ENCODE results near the gene HOXD12.

The HOXD12 gene, protein sequence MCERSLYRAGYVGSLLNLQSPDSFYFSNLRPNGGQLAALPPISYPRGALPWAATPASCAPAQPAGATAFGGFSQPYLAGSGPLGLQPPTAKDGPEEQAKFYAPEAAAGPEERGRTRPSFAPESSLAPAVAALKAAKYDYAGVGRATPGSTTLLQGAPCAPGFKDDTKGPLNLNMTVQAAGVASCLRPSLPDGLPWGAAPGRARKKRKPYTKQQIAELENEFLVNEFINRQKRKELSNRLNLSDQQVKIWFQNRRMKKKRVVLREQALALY

DNA sequence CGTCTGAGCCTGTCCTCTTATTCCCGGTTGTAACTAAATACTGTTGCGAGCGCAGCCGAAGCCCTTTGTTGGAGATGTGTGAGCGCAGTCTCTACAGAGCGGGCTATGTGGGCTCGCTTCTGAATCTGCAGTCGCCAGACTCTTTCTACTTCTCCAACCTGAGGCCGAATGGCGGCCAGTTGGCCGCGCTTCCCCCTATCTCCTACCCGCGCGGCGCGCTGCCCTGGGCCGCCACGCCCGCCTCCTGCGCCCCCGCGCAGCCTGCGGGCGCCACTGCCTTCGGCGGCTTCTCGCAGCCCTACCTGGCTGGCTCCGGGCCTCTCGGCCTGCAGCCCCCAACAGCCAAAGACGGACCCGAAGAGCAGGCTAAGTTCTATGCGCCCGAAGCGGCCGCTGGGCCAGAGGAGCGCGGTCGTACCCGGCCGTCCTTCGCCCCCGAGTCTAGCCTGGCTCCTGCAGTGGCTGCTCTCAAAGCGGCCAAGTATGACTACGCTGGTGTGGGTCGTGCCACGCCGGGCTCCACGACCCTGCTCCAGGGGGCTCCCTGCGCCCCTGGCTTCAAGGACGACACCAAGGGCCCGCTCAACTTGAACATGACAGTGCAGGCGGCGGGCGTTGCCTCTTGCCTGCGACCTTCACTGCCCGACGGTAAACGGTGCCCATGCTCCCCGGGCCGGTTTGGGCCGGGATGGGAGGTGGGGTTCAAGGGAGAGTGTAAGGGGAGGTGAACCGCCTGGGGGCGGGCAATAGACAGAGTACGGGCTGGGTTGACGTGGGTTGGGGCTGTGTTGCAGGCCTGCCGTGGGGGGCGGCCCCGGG lies at the start of gene HOXD12:
TSS of gene HOXD12 (plus strand) at position 68 of the 819 bp plus-strand sequence. CDS start at position 75, 7 bp downstream.
- in situ Hi-C loops (cut with MboI; ENCODE audit: low sequenced_read_pairs): loop anchor here (25.0 kb wide), 1 partner anchor 738 kb away; no protein-coding TSS in a partner anchor

DNA sequence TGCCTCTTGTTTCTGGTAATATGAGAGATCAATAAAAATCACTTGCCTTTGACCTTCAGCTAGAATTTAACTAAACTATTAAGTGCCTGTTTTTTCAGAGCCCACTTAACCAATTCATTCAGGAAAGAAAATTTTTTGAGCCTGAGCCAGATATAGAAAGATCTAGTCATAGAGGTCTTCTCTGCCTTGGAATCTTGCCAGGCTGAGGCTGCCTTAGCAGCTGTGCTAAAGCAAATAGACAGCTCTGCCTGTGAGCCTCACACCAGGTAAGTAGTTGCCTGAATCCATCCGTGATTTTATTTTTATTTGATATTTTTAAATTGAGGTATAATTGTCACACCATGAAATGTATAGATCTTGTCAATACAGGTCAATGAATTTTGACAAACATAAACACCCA lies 43.2 kb upstream of the HOXD12 start:
- in situ Hi-C loops (cut with MboI; ENCODE audit: low sequenced_read_pairs): no loop called here

DNA sequence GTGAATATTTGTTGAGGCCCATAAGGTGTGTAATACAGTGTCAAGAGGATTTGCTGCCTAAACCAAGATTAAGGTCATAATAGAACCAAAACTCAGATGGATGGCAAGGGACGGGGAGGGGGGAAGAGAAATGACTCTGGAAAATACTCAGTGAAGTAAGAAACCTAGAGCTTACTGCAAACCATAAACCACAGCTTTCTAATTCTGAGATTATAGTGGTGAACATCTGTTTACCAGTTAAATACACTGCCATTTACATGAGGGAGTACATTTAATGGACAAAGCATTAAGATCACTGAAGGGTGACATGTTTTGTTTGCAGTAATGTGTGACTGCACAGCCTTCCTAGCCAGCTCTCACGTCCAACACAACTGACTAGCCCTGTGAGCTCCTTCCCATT lies 35.6 kb upstream of the HOXD12 start:
- in situ Hi-C loops (cut with MboI; ENCODE audit: low sequenced_read_pairs): no loop called here

- in situ Hi-C loops (cut with MboI; ENCODE audit: low sequenced_read_pairs): no loop called here
Observed at GRCh38 chr2:176066645-176067588, 32.7 kb upstream of the HOXD12 start.

DNA sequence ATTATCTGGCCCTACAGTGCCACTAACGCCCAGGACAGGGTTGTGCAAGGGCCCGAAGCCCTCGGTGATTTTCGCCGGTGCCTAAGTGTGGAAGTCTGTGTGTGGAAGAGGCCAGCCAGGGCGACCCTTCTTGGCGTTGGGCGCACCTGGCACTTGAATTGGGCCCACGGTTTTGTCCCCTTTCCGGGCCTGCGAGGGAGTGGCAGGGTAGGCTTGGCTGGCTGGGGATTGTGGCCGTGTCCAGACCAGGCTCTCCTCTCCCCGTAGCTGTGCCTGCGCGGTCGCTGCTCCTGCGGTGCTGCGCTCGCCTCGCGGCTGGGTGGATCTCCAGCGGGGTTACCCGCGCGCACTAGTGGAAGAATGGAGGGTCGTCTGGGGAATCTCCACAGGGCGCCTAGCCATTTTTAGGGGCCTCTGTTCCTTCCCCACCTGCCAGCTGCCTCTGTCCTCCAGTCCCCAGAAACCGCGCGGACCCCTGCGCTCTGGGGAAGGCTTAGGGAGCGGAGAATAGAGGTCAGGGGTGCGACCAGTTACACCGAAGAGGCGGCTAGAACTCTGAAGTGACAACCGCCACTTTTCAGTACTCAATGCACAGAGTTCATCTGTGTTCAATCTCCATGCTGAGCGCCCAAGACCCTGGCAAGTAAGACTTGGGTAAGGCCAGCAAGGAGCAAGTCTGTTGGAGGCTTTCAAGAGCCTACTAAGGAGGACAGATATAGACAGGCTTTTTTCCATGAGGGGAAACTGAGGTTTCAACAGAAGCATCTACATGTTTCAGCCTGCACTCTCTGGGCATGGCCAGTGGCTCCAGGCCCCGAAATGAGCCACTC lies 31.8 kb upstream of the HOXD12 start:
- in situ Hi-C loops (cut with MboI; ENCODE audit: low sequenced_read_pairs): no loop called here

DNA sequence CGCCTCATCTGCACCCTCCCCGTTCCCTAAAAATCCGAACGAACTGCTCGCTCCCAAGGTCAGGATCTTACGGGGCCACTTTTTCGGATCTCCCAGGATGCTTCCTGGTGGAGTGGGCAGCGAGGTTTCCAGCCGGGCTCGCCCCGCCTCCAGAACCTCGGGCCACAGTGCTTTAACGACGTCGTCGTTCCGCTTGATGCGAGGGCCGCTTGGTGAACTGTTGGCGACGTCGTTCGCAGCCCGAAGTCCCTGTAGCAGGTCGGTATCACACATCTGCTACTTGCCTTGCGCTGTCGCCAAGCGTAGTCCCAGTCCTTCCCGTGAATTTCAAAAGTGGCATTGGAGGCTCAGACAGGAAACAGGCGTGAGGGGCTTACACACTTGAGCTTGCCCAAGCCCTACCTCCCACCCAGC lies 31.2 kb upstream of the HOXD12 start:
- in situ Hi-C loops (cut with MboI; ENCODE audit: low sequenced_read_pairs): no loop called here

- in situ Hi-C loops (cut with MboI; ENCODE audit: low sequenced_read_pairs): no loop called here
Observed at GRCh38 chr2:176071330-176072291, 28.0 kb upstream of the HOXD12 start.

GRCh38 chr2:176072292-176072669 lies 27.3 kb upstream of the HOXD12 start:
- in situ Hi-C loops (cut with MboI; ENCODE audit: low sequenced_read_pairs): no loop called here

- in situ Hi-C loops (cut with MboI; ENCODE audit: low sequenced_read_pairs): no loop called here
Observed at GRCh38 chr2:176072951-176073904, 26.4 kb upstream of the HOXD12 start.

DNA sequence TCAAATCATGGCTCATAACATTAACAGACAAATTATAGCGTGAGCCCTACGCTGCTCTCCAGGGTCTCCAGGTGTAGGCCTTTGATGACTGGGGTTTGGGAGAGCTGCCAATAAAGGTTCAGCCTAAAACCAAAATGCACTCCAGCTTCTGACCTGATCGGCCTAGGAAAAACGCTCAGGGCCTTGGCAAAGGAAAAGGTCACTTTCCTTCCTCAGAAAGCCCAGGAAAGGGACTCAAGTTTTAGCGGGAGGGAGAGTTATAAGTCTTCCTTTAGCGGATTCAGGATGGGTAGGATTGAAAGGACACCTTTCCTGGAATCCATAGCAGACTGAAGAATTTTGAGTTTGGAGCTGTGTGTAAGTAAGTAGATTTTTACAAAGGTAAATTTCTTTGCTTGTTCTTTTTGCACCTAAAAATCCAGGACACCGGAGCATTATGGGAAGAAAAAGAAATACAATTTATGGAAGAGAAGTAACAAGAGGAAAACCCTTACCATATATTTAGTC lies 24.6 kb upstream of the HOXD12 start:
- in situ Hi-C loops (cut with MboI; ENCODE audit: low sequenced_read_pairs): loop anchor here (25.0 kb wide), 1 partner anchor 713 kb away; no protein-coding TSS in a partner anchor

GRCh38 chr2:176075481-176075880 lies 24.1 kb upstream of the HOXD12 start:
- in situ Hi-C loops (cut with MboI; ENCODE audit: low sequenced_read_pairs): loop anchor here (25.0 kb wide), 1 partner anchor 713 kb away; no protein-coding TSS in a partner anchor

GRCh38 chr2:176076063-176076462 lies 23.5 kb upstream of the HOXD12 start:
- in situ Hi-C loops (cut with MboI; ENCODE audit: low sequenced_read_pairs): loop anchor here (25.0 kb wide), 1 partner anchor 714 kb away; no protein-coding TSS in a partner anchor

GRCh38 chr2:176076796-176077195 lies 22.8 kb upstream of the HOXD12 start:
- in situ Hi-C loops (cut with MboI; ENCODE audit: low sequenced_read_pairs): loop anchor here (25.0 kb wide), 1 partner anchor 714 kb away; no protein-coding TSS in a partner anchor

DNA sequence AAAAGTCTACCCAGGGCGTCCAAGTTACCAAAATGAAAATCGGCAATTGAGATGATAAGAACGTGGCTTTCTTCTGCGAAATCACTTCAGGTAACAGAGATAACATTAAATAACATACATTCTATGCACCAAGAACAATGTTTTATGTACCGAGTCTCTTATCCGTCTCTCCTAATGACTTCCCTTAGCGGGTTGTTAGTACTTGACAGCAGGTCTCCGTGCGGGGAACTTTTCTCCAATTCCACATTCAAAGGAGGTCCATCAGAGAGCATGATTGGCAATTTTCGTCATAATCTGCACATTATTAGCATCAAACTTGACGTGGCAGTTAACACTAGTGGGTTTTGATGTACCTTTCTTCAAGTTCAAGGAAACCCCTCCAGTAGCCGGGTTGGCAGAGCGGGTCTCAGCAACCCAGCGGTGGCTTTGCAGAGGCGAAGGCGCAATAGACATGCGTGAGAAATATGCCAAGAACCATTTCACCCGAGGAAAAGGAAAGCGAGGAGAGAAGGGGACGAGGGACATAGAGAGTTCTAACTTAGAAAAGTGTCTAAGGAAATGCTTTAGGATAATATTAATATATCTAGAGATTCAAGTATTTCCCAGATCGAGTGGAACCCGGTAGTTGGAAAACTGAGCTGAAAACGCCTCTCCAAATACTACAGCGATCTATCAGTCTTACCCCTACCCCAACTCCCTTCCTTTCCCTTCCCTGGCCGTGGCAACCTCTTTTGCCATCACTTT lies 20.9 kb upstream of the HOXD12 start:
- in situ Hi-C loops (cut with MboI; ENCODE audit: low sequenced_read_pairs): loop anchor here (25.0 kb wide), 1 partner anchor 716 kb away; no protein-coding TSS in a partner anchor

DNA sequence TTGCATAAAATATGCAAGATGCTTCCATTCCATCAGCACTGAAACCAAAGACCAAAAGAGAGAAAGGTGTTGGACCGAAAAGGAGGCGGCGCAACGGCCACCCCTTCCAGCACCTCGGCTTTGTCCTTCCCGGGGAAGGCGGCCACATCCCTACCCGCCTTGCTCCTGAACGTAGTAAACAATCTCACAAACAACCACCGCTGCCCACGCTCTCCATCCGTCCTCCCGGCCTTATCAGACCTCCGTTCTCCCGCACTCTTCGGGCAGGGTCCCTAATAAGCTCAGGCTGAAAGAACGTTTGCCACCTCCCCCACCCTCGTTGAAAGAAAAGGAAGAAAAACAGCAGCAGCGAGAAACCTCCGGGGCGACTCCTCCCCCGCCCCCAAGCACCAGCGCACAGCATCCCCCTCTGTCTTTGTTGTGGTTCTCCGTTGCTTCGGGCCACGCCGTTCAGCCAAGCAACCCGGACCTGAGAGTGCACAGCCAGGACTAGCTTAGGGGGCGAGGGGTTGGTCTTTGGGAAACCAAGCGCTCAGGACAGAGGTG lies 20.2 kb upstream of the HOXD12 start:
- in situ Hi-C loops (cut with MboI; ENCODE audit: low sequenced_read_pairs): loop anchor here (25.0 kb wide), 1 partner anchor 717 kb away; no protein-coding TSS in a partner anchor

- in situ Hi-C loops (cut with MboI; ENCODE audit: low sequenced_read_pairs): loop anchor here (10.0 to 25.0 kb wide), 2 partner anchors 395 to 718 kb away; no protein-coding TSS in a partner anchor
Observed at GRCh38 chr2:176079831-176080539, 19.6 kb upstream of the HOXD12 start.
